ENCODE measurements around the gene TCP11L1. TPM values are rescaled to one million over a fixed set of nuclear protein-coding genes. Genes with fewer than 3 reads are reported as not detected.

The TCP11L1 gene
- total RNA-seq, 1 experiment from 2014 or later, result 23.9 TPM

DNA sequence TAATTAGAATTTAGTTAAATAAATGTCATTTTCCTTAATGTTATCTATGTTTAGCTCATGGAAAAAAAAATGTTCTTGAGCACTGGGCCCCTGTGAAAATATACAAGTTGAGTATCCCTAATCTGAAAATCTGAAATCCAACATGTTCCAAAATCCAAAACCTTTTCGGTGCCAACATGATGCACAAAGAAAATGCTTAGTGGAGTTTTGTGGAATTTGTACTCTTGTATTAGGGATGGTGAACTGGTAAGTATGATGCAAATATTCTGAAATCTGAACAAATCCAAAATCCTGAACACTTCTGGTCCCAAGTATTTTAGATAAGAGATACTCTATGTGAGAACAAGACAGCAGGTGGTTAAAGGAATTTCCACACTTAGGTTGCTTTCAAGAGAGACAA lies 44.5 kb downstream of the TCP11L1 start:
- in situ Hi-C loops (cut with HindIII; ENCODE audit: low pct_unique_long_range_greater_than_20kb, low sequenced_read_pairs), result no loop called here
- no peaks in the 10 kb centered on the region for H3K27me3 ChIP-seq (ENCODE audit: control insufficient read depth, insufficient read depth, low read length)
- ATAC-seq (no peak), DNase-seq (ENCODE audit: low read depth, low spot score) (no peak)
- no peaks in the 10 kb centered on the region; the same call in 1 of the 2 replicates for H3K36me3 ChIP-seq (ENCODE audit: control insufficient read depth, insufficient read depth, low read length)
- intact Hi-C loops (cut with micrococcal nuclease; ENCODE audit: unreplicated experiment), result no loop called here
- H3K9me3 ChIP-seq (ENCODE audit: control insufficient read depth, insufficient read depth, low read depth, low read length), result no peaks in the 10 kb centered on the region
- TF ChIP-seq POLR2AphosphoS5 (IDR thresholded peaks at IDR 0.05; ENCODE audit: low read depth, low read length) (no peak), CTCF (IDR thresholded peaks at IDR 0.05) (no peak), REST (IDR thresholded peaks at IDR 0.05; ENCODE audit: insufficient read depth in 1 of 2, low read depth in 2 of 2, low read length in 1 of 2) (no peak), TCF7L2 (IDR thresholded peaks at IDR 0.05; ENCODE audit: low read depth, low read length) (no peak), SIN3A (IDR thresholded peaks at IDR 0.05; ENCODE audit: borderline replicate concordance, insufficient read depth, low read depth, low read length) (no peak)
- H3K27ac ChIP-seq (ENCODE audit: low read length), result no peak overlapping the region
- no peak overlapping the region for H3K4me3 ChIP-seq (ENCODE audit: low read depth in 2 of 2, low read length in 2 of 2)
- no TSS peak for BruUV-seq (replicated peaks)
- POLR2A ChIA-PET, result no interaction called here
- CTCF ChIA-PET, result no interaction called here
- H3K4me1 ChIP-seq (ENCODE audit: control insufficient read depth, insufficient read depth, low read length), result no peaks in the 10 kb centered on the region

- intact Hi-C loops (cut with micrococcal nuclease; ENCODE audit: unreplicated experiment) (no loop called here), in situ Hi-C loops (cut with HindIII; ENCODE audit: low pct_unique_long_range_greater_than_20kb, low sequenced_read_pairs) (no loop called here)
- H3K9me3 ChIP-seq (ENCODE audit: control insufficient read depth, insufficient read depth, low read depth, low read length), result no peaks in the 10 kb centered on the region
- no TSS peak for BruUV-seq (replicated peaks)
- ATAC-seq (no peak), DNase-seq (ENCODE audit: low read depth, low spot score) (no peak)
- H3K4me1 ChIP-seq (ENCODE audit: control insufficient read depth, insufficient read depth, low read length), result no peaks in the 10 kb centered on the region
- POLR2A ChIA-PET, result no interaction called here
- no peak overlapping the region for H3K27ac ChIP-seq (ENCODE audit: low read length)
- H3K4me3 ChIP-seq (ENCODE audit: low read depth in 2 of 2, low read length in 2 of 2), result no peak overlapping the region
- H3K36me3 ChIP-seq (ENCODE audit: control insufficient read depth, insufficient read depth, low read length), result no peaks in the 10 kb centered on the region; the same call in 1 of the 2 replicates
- TF ChIP-seq POLR2AphosphoS5 (IDR thresholded peaks at IDR 0.05; ENCODE audit: low read depth, low read length) (no peak), TCF7L2 (IDR thresholded peaks at IDR 0.05; ENCODE audit: low read depth, low read length) (no peak), SIN3A (IDR thresholded peaks at IDR 0.05; ENCODE audit: borderline replicate concordance, insufficient read depth, low read depth, low read length) (no peak), CTCF (IDR thresholded peaks at IDR 0.05) (no peak), REST (IDR thresholded peaks at IDR 0.05; ENCODE audit: insufficient read depth in 1 of 2, low read depth in 2 of 2, low read length in 1 of 2) (no peak)
- CTCF ChIA-PET, result no interaction called here
- no peaks in the 10 kb centered on the region for H3K27me3 ChIP-seq (ENCODE audit: control insufficient read depth, insufficient read depth, low read length)
Measured at GRCh38 chr11:33086017-33086416, 46.6 kb downstream of the TCP11L1 start.

All from Panc1 (cell line).